Stimulated activated CD4-positive, alpha-beta T cell treated with anti-CD3 and anti-CD28 coated beads, Interleukin-1b, Interleukin-23, amount 100 ng/mL, for 24 hours (primary cell): ENCODE results near the gene ZNF491.
A peak's percentile ranks its signal among the peaks of the same experiment; 100 is the strongest.
"Not testable (repeated sequence)": the region's sequence is repeated elsewhere in the genome, so short reads cannot be mapped to it uniquely, and the experiment has no call there.

Experiments
- DNase-seq, 4 experiments: peaks; one replicate each; pipeline ENCODE4 v3.0.0-alpha.2; 2020; ENCODE audit warnings: low read depth in 4 of 4, low spot score in 1 of 4

ZNF491 gene

DNA sequence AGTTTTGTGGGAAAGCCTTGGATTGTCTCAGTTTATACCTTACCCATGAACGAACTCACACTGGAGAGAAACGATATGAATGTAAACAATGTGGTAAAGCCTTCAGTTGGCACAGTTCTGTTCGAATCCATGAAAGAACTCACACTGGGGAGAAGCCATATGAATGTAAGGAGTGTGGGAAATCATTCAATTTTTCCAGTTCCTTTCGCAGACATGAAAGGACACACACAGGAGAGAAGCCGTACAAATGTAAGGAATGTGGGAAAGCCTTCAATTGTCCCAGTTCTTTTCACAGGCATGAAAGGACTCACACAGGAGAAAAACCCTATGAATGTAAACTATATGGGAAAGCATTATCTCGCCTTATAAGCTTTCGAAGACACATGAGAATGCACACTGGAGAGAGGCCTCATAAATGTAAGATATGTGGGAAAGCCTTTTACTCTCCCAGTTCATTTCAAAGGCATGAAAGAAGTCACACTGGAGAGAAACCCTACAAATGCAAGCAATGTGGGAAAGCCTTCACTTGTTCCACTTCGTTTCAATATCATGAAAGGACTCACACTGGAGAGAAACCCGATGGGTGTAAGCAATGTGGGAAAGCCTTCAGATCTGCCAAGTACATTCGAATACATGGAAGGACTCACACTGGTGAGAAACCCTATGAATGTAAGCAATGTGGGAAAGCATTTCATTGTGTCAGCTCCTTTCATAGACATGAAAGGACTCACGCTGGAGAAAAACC, 8.2 kb downstream of the ZNF491 start:
- no peak for DNase-seq

DNA sequence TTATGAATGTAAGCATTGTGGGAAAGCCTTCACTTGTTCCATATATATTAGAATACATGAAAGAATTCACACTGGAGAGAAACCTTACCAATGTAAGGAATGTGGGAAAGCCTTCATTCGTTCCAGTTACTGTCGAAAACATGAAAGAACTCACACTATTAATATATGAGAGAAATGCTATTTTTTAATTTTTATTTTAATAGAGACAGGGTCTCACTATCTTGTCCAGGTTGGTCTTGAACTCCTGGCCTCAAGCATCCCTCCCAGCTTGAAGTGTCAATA, 8.7 kb downstream of the ZNF491 start:
- no peak for DNase-seq

DNA sequence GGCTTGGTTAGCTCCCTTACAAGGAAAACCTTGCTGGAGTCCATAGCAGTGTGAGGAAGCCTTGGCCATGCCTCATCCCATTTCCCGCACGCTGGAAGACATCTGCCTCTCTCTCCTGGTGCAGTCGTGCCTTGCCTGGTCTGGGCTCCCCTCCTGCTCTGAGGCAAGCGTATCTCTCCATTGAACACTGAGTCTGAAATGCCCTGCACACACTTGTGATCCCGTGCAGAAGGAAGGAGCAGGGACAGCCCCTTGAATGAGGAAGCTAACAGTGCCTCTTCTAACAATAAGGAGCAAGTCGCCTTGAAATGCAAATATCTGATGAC, 15.3 kb downstream of the ZNF491 start:
- DNase-seq = no peak

DNA sequence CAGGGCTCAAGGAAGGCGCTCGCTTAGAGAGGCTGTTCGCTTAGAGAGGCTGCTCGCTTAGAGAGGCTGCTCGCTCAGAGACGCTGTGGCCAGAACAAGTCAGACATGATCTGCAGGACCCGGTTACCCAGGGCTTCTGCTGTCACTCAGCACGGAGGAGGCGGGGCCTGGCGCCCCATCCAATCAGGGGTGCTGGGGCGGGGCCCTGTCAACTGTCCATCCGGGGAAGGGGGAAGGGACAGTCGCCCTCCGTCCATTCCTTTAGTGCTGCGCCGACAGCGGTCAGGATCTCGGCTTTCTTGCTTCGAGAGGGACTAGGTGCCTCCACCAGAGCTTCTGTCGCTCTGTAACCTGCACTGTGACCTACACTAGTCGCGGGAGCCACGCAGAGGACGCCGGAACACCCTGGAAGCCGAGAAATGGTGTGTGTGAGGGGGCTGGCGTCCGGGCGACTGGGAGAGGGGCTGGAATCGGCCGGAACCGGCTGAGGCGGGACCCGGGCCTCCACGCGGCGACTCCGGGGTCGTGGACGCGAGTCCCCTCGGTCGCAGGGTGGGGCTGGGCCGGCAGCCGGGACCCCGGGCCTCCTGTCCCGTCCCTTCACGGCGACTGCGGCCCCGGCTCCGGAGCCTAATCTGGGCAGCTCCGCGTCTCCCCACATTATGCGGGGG, 15.8 kb downstream of the ZNF491 start, which contains the start of gene ZNF440:
ZNF440 (plus strand) TSS at position 245 of the 671 bp plus-strand sequence; CDS start at position 420, 175 bp downstream.
- DNase-seq = peak; percentile 67 to 85 (median 76)

DNA sequence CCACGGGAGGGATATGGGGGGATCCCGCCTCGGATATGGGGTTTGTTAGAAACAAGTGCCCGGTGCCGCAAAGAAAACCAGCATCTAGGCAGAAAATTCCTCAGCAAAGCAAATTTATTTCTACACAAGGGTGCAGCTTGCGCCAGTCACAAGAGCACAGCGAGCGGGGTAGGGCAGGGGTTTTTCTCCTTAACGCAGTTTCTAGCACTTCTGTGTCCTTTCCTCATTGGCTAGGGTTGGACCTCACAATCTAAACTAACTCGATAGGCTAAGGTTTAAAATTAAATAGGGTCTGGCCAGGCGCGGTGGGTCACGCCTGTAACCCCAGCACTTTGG, 16.3 kb downstream of the ZNF491 start:
- DNase-seq = no peak

DNA sequence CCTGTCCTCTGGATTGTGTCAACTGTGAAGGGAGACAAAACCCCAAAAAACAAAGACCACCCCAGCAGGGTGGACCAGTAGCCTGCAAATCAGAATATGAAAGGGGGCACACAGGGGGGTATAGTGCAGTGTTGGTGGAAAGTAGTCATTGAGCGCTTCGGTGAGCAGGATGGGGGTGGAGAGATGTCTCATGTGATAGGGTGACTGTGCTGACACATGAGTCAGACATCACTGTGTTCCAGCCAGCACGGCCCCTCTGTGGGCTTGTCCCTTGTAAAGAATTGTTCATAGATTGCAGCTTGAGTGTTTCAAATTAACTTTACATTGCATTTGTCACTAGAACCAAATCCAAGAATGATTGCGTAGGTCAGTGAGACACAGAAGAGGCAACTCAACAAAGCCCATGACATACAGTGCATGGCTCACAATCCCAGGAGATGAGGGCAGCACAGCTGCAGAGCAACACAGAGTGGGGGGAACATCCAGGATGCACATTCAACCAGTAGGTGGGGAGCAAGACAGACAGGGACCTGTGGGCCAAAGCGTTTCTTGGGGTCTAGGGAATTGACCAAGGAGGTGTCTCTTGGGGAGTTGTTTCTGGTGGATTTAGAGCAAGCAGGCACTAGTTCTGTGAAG, 23.3 kb downstream of the ZNF491 start:
- DNase-seq = no peak

DNA sequence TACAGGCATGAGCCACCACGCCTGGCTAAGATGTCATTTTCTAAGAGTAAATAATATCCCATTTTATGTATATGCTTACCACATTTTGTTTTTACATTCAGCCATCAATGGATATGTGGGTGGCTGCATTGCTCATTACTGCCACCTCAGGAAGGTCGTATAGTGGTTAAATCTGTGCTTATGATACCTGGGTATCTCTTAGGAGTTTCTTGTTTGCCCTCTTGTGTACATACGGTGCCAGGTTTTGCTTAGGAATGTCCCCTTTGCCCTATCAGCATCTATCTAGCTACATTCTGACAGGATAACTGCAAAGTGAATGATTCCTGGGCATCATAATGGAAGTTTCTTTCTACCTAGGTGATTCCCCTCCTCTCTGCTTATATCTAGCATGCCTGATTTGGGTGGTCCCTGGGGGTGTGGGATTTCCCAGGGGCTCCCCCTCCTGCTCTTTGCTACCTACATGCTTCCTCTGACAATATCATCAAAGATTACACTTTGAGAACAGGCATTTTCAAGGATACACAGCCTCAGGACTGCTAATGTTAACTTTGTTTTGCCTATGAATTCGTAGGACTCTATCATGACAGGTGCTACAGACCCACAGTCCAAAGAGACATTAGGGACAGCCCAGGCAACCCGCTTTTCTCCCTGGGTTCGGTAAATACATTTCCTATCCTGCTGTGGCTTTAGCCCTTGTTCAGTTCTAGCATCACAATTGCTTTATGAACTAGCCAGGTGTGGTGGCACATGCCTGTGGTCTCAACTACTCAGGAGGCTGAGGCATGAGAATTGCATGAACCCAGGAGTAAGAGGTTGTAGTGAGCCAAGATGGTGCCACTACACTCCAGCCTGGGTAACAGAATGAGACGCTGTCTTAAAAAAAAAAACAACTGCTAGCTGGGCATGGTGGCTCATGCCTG, 30.9 kb downstream of the ZNF491 start:
- DNase-seq = not testable (repeated sequence)

DNA sequence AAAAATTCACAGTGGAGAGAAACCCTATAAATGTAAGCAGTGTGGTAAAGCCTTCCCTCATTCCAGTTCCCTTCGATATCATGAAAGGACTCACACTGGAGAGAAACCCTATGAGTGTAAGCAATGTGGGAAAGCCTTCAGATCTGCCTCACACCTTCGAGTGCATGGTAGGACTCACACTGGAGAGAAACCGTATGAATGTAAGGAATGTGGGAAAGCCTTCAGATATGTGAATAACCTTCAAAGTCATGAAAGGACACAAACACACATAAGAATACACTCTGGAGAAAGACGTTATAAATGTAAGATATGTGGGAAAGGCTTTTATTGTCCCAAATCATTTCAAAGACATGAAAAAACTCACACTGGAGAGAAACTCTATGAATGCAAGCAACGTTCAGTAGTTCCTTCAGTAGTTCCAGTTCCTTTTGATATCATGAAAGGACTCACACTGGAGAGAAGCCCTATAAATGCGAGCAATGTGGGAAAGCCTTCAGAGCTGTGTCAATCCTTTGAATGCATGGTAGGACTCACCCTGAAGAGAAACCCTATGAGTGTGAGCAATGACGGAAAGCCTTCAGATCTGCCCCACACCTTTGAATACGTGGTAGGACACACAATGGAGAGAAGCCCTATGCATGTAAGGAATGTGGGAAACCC, 34.1 kb downstream of the ZNF491 start:
- DNase-seq = no peak

DNA sequence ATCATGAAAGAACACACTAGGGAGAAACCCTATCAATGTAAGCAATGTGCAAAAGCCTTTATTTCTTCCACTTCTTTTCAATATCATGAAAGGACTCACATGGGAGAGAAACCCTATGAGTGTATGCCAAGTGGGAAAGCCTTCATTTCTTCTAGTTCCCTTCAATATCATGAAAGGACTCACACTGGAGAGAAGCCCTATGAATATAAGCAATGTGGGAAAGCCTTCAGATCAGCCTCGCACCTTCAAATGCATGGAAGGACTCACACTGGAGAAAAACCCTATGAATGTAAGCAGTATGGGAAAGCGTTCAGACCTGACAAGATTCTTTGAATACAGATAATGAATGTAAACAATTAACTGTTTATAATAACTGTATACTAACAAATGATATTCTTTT, 35.2 kb downstream of the ZNF491 start:
- DNase-seq = no peak

DNA sequence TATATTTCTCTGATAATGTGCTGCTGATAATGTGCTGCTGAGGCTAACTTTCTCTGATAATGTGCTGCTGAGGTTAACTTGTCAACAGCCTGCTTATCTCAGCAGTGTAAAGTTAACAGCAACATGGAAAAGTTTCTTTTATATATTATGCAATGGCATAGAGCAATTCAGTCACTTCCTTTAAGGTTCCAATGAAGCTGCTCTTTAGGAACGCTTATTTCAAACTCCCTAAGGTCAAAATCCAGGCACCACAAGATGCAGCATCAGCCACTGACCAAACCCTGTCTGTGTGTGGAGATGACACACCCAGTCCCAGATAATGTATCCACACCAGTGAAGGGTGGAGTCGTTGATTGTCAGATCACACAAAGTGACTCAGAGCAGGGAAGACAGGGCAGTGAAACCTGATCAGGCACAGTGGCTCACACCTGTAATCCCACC, 37.3 kb downstream of the ZNF491 start:
- DNase-seq = not testable (repeated sequence)

DNA sequence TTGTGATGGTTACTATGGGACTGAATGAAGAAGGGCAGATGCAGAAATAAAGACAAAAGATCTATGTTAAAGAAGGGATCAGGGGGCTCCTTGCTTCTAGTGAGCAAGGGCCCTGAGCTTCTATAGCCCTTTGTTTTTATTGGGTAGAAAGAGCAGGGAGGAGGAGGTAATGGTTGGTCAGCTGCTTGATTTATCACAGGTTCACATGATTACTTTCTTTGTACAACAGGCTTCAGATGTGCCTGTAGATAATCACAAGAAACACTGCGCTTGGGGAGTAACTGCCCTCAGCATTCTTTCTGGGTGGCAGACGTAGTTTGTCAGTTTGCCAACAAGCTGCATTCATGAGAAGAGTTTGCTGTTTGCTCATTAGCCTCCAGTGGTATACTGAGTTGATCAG, 45.4 kb downstream of the ZNF491 start:
- DNase-seq = no peak

DNA sequence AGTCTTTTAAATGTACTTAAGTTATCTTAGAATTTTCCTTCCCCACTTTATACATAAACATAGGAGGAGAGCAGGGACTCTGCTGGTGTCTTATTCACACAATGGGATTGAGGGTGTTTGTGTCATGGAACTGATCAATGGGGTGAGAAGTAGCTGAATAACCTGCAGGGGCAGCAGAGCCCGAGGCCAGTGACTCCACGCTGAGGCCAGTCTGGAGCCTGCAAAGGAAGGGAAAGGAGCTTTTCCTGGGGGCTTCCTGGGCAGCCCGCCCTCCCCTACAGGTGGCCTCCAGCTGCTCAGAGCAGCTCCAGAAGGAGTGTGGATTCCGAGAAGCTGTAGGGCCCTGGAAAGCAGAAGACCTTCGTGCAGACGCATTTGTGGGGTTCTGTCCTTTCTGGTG, 49.3 kb downstream of the ZNF491 start:
- not testable (repeated sequence) for DNase-seq

DNA sequence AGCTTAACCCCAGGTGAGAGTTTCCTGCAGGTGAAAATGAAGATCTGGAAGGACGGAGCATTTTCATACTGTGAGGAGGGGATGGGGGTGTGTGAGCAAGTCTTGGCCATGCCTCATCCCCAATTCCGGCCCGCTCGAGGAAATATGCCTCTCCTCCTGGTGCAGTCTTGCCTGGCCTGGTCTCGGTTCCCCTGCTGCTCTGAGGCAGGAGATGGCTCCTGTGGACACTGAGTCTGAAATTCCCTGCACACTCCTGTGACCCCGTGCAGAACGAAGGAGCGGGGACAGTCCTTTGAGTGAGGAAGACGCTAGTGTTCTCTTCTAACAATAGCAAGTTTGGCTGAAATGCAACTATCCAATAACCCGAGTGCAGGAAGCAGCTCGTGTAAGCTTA, 49.9 kb downstream of the ZNF491 start:
- no peak for DNase-seq

DNA sequence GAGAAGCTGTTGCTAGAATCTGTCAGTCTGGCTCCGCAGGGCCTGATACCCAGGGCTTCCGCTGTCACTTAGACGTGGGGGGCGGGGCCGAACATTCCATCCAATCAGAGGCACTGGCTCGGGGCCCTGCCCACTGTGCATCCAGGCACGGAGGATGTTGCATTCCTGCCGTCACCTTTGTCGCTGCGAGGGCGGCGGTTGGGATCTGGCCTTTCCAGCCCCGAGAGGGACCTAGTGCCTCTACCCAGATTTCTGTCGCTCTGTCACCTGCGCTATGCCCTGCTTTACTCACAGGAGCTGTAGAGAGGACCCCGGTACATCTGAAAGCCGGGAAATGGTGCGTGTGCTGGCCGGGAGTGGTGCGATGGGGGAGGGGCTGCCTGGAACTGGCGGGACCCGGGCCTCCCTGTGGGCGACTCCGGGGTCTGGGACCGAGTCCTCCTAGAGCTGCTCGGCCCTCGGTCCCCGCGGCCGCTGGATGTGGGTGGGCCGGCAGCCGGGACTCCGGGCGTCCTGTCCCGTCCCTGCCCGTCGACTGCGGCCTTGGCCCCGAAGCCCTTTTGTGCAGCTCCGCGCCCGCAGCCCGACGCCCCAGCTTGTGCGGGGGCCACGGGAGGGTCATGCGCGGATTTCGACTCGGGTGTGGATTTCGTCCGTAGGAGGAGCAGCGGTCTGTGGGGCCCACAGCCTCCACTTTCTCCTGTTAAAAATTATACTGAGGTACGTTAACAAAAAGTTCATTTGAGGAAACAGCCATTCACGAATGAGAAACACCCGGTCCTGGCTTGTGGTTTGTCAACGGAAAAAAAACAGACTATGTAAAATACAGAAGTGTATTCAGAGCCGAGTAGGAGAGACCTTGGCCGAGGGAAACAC, 50.5 kb downstream of the ZNF491 start, which contains the start of gene ZNF439:
ZNF439 (plus strand) TSS at position 133 of the 876 bp plus-strand sequence; CDS start at position 275, 142 bp downstream.
- DNase-seq = peak; percentile 56 to 91 (median 80)

DNA sequence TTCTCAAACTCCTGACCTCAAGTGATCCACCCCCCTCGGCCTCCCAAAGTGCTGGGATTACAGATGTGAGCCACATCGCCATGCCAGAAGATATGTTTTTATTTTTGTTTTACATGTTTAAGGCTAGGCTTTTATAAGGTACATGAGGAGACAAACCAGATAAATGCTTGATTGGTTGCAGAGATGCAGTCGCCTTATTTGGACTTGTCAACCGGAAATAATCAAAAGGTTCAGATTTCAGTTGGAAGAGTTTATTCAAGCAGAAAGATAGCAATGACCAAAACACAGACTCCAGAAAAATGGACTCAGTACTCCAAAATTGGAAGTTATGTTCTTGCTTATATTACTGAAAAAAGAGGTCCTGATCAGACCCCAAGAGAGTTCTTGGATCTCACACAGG, 52.0 kb downstream of the ZNF491 start:
- DNase-seq = not testable (repeated sequence)

DNA sequence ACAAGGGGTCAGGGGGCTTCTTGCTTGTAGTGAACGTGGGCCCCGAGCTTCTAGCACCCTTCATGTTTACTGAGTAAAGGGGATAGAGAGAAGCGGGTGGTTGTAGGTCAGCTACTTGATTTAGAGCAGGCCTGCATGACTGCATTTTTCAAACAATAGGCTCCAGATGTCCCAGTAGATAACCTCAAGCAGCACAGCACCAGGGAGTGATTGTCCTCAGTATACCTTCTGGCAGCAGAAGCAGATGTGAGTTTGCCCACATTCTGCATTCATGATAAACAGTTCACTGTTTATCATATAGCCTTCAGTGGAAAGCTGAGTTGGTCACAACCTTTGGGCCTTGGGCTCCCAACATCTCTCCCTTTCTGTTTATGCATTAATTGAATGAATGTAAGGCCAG, 55.0 kb downstream of the ZNF491 start:
- no peak for DNase-seq

DNA sequence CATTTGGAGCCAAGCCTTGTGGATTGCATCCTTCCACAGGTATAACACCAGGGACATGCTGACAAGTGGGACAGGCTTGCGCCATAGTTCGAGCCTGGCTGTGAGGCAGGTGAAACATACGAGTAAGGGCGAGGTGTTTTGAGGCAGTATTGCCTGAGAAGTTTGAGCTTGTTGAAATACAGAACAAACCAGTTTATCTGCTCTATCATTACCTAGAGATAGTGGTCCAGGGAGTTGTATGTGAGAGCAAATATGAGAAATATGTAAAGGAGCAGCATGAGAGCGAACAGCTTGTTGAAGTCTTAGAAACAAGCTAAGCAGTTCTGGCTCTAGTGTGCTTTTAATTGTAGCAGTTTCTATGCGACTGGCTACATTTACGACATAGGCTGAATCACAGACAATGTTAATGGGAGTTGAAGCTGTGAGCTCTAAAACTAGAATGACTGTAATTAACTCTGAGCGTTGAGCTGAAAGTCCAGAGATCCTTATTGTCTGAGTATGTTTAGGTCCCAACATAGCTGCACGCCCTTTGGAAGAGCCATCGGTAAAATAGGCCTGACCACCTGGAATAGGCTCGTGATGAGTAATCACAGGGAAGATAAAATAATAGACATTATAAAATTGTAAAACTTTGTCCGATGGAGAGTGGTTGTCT, 58.4 kb downstream of the ZNF491 start:
- DNase-seq = no peak
